HG03354 (cell line): ENCODE data around the gene ITGB8.

ENCODE experiments used
- ATAC-seq: cut with Tn5 transposase; IDR thresholded peaks from one replicate; pipeline ENCODE4 v1.9.1; 2021; ENCODE audit warnings: mild to moderate bottlenecking; ENCODE audit not compliant: unreplicated experiment, poor library complexity, severe bottlenecking

The ITGB8 gene

GRCh38 chr7:20404320-20404719 is 73.6 kb downstream of the ITGB8 start:
- no peak for ATAC-seq

DNA sequence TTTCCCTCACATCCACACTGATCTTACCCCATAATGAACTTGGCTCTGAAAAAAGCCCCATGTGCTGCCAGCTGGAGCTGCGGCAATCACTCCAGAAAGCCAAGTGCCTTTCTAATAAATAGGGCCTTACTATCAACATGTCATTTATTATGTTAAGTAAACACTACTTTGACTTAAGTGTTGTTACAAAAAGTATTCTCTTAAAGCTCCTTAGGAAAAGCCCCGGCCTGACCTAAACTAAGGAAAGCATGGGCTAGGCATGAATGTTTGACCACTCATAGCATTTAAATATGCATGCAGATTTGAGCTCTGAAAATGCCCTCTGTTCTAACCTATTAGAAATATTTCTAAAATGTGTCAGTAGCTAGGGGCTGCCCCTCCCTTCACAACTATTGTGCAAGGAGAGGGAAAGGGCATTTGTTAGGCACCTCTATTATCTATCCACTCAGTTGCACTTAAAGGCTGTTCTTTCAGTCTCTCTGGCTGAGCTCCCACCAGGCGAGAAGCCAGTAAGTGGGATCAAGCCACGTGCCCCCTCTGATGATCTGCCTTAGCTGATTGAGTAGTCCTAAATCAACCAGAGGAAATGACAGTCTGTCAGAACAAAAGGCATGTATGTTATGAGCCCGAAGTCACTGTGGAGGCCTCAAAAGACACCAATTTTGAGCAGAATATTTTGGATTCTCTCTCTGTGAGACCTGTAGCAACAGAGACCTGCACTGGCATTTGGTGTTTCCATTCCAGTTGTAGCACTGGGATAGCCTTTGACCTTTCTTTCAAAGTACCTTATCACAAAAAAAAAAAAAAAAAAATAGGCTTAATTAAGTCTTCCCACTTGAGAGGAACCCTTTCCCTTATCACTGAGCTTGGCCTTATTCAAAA is 77.1 kb downstream of the ITGB8 start:
- ATAC-seq, result no peak

DNA sequence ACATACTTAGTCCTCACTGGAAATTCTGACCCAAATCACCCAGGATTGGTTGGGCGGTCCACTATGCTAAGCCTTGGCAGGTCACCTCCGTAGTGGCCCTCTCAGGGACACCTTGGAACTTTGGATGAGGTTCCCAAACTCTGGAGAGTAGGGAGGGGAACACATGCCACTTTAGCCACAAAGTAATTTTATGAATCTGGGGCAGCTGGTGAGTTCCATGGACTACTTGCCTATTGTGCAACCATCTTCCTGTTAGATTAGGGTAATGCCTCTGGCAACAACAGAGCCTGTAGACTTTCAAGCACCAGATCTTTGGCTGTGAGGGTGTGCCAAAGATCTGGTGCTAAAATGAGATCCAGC is 77.7 kb downstream of the ITGB8 start:
- no peak for ATAC-seq

- no peak for ATAC-seq
Observed at GRCh38 chr7:20409961-20410360, 79.3 kb downstream of the ITGB8 start.

- ATAC-seq, result no peak
Observed at GRCh38 chr7:20411372-20411771, 80.7 kb downstream of the ITGB8 start.

DNA sequence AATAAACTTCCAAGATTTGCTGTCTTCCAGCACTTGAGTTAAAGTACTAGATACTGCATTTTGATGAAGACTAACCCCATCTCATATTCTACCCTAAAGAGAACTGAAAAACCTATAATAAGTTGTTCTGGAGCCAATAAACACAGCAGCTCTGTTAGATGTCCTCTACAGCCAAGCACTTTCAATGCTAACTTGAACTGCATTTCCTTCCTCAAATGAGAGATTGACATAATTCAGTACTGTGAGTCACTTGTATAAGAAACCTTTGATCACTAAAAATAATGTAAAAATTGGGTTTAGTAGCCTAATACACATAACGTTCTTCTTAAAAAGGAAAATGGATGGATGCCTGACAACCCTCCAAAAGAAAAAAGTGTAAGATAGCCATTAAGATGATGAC is 81.3 kb downstream of the ITGB8 start:
- ATAC-seq, result no peak

- no peak for ATAC-seq
Observed at GRCh38 chr7:20417260-20417659, 86.6 kb downstream of the ITGB8 start.

DNA sequence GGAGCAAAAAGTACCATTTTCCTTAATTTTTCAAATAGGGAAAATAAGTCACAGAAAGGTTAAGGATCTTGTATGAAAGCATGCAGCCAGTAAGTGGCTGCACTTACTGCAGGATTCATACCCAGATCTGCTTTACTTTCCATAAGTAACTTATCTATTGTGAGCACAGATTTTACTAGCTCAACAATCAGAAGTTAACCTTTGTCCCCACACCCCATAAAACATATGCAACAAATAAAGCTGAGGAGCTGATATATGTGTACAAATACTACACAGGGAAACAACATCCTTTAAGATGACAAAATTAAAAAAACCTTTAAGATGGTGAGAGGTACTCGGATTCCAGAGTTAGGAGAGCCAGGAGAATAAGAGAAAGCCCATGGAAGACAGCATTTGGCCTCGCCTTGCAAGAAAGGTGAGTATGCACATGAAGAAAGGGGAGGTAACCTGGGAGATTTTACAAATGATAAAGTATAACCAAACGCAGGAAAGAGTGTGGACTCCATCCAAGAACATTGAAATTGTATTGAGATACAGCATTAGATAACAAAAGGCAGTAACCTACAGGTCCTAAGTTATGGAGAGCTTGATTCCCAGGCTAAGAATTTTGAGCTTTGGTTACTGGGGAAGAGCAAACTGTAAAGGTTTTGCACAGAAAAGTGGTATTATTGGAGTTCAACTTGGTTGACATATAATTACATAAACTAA is 87.1 kb downstream of the ITGB8 start:
- ATAC-seq, result no peak

- no peak for ATAC-seq
Observed at GRCh38 chr7:20424500-20424899, 93.8 kb downstream of the ITGB8 start.

GRCh38 chr7:20430664-20431063 is 100.0 kb downstream of the ITGB8 start:
- ATAC-seq, result no peak

DNA sequence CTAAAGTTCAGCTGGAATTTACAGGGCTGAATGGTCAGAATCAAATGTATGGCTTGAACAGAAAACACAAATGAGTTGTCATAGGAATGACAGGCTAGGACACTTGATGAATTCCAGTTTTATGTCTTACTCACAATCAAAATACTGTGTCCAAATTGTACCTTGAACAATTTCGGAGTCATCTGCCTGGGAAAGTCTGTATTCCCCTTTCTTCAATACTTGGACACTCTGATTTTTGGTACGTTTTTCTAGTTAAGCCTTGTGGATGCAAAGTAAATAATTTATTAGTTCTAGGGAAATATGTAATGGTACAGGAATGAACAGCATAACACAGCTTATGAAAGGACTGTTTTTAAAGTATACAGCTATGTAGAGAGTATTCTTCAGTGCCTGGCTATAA is 100.4 kb downstream of the ITGB8 start:
- no peak for ATAC-seq

- ATAC-seq, result no peak
Observed at GRCh38 chr7:20432071-20432470, 101.4 kb downstream of the ITGB8 start.

- ATAC-seq, result no peak
Observed at GRCh38 chr7:20435305-20435704, 104.6 kb downstream of the ITGB8 start.

DNA sequence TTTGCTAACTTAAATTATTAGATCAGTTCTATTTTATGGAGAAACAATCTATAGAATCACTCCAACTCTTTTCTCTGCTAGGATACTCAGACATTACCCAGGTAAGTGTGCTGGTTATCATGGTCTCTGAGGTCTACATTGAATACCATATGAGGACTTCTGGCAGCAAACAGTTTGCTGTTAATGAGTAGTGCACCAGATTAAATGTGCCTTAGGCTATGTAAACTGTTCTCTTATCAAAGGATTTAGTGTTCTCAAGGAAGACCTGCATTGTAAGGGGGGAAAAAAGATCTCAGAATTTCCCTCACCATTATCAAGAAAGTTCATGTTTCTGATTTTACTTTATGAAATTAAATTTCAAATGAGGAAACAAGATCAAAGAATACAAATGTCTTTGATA is 107.5 kb downstream of the ITGB8 start:
- ATAC-seq, result peak; percentile 41

DNA sequence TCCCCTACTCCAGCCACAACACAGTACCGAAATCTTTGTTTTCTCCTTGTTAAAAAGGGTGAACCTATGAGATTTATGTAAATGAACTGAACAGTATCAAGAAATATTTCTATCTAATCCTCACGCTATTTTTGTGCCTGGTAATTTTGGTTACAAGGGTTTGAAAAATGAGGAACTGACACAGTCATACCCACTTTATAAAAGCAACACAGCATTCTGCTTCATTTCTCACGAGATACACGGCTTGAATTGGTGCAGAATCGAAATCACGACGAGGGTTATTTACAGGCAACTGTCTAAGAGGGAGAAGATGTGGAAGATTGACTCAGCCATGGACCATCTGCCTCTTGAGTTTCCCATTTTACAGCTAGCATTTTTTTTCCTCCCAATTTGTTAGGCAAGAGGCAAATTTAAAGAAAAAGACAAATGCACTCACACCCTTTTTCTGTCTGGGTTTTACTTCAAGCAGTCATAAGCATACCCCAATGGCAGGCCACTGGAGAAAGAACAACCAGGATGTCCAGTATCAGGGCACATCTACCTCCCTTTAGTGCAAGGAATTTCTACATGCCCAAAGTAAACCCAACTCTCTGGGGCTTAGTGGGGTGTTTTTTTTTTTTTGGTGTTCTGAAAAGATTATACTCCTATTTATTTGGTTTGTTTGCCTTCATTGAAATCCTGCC is 108.1 kb downstream of the ITGB8 start:
- peak; percentile 89 for ATAC-seq

DNA sequence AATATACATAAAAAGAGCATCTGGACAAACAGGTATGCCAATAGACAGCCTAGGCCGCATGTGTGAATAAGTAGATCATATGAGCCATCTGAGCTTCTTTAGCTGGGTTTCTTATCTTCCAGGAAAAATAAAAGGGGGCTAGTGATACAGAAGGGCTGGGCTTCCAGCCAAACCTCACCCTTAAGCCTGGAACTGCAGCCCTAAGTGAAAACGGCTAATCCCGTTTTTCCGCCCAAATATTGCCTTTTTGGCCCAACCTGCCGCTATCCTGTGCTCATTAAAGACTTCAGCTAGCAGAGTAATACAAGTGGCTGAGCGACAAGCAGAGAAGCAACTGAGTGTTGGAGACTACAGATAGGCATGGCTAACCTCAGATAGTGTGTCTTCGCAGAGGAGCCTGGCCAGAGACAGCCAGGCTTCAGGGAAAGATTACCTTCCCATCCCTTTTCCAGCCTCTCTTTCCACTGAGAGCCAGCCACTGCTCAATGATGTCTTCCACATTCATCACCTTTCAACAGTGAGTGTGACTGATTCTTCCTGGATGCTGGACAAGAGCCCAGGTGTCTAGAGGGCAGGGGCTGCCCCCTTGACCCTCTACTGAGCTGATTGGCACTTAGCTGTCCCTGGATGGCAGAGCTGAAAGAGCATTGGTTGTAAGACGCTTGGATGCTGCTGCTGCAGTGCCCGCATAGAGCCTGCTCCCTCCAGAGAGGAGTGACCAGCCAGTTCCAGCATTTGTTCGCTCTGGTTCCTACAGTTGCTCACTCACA is 108.9 kb downstream of the ITGB8 start:
- ATAC-seq, result no peak

- no peak for ATAC-seq
Observed at GRCh38 chr7:20440472-20441105, 109.9 kb downstream of the ITGB8 start.

DNA sequence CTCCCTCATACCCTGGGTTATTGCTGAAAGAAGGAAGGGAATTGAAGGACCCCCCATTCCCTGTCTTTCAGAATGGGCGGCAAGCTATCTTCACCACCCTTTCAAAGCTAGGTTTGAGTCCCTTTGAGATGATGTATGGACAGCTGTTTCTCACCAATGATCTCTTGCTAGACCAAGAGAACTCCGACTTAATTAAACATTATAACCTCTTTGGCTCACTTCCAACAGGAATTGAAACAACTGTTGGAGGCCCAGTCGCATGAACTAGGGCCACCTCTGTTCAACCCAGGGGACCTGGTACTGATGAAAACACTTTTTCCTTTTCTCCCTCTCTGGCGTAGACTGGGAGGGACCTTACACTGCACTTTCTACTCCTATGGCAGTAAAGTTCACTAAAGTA is 110.6 kb downstream of the ITGB8 start:
- ATAC-seq, result no peak

DNA sequence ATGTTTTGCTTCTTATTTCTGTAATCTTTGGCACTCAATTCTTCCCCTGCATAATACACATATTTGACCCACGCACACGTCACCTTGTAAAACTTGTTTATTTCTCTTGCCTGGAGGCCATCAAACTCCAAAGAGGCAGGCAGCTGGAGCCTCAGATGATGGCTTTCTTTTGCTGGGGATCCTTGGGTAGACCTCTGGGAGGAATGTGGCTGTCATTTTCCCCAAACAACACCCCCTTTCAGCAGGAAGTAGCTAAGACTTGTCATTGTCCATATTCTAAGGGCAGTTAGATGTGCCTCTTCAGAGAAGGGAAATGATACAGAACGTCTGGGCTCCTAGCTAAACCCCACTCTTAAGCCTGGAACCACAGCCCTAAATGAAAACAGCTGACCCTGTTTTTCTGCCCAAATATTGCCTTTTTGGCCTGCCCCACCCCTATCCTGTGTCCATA is 111.3 kb downstream of the ITGB8 start:
- ATAC-seq, result no peak
